CD4-positive, alpha-beta T cell treated with Interleukin-15 for 4 hours (primary cell): ENCODE data around the gene RXFP1.

Experiments used
- DNase-seq: peaks from one replicate; pipeline ENCODE4 v3.0.0-alpha.2; 2020; ENCODE audit warnings: low spot score

RXFP1 gene

GRCh38 chr4:158521484-158522088 is at the start of gene RXFP1:
Gene RXFP1, plus strand, starts transcription at chr4:158521882. Its CDS starts 95 bp downstream, at chr4:158521977.
- DNase-seq = no peak

DNA sequence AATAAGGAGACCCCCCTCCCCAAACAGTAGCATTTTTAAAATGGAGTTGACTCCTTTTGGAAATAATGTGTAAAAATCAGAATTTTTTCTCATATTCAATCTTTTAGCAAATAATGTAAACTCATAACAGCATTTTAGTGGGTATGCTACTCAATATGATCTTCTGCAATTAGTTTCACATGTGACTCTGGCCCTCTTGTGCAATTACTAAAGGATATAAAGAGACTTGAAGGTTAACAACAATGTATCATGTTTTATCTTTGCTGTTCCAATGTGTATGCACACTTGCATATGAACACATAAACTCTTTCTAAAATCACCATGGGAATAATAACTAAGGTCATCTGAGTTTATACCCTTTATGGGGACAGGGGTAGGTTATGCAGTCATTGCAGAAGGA is 39.9 kb upstream of the RXFP1 start:
- no peak for DNase-seq

DNA sequence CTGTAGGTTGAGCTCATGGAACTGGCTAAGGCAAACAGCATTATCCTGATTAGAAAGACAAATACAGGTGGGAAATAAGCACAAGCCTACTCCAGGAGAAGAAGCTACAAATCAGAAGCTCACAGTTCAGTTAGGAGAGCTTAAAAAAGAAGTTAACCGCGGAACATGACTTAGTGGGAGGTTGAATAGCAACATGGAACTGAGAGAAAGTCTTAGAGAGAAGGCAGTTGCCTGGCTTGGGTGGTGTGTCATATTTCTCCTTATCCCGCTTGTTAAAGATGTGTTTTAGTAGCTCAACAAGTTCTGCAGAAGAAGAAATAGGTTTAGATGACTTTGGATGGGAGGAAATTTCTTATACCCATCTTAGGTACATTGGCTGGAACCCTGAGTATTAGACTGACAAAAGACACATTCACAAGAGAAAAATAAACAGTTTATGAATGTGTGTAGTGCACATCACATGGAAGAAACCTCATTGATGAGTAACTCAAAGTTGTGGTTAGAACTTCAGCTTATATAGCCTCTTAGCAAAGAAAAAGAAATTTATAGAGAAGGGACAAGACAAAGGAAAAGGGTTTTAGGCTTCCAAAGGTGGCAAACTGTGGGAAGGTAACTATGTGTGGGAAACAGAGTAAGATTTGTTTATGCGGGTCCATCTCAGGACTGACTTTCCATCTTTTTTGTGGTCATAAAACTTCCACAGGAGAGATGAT is 37.4 kb upstream of the RXFP1 start:
- DNase-seq = no peak

DNA sequence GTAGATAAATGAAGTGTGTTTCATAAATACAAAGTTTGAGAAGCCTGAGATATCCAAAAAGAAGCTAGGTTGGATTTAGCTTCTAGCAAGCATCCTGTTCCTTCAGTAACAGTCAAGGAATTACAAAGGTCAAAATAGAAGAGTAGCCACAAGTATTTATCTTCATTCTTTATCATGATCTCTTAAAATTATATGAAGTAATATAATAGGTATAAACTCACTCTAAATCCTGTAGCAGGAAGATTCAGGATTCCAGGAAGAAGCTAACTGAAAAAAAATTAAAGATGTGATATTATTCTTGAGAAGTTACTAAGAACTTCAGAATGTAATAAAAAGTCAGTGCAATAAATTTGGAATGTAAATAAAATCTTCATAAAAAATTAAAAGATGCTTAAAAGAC is 31.1 kb upstream of the RXFP1 start:
- no peak for DNase-seq

DNA sequence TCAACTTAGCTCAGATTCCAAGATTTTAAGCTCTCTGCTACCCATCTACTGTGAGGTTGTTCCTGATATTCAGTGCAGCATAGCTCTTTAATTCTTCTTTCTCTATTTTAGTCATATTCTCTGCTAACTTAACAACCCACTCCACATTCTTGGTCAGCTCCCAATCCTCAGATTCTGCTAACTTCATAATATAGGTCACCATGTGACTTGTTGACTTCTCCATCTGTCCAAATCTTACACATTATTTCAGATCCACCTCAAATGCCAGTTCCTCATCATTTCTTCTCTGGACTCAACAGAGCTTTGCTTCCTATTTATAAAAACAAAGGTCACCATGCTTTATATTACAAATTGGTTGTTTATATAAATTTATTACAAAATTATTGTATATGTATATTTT is 29.3 kb upstream of the RXFP1 start:
- no peak for DNase-seq

DNA sequence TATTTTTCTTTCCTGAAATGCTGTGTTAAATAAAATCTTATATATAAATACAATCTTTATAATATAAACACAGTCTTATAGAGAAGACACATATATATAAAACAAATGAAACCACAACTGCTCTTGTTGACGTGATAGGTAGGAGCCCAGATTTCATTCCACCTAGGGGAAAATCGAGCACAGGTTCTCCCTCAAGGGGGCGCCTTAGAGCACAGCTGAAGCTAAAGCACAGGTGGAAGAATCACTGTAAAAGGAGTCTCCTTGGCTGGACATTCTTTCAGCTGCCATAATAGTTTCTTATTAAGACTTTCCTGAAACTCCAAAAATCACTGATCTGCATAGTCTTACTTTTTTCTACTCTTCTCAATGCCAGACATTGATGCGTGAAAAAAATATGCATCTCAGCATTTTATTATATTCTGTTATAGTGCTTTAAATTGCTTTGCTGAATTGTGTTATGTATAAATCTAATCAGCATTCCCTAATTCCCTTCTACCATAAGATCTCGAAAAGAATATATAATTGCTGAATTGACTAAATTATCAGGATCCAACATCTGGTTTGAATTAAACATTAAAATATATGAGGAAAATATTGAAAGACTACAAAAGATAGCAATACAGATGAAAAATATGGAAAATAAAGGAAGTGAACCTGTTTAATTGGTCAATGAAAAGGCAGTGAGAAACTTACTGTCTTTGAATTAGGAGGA is 25.5 kb upstream of the RXFP1 start:
- DNase-seq = peak; percentile 7

DNA sequence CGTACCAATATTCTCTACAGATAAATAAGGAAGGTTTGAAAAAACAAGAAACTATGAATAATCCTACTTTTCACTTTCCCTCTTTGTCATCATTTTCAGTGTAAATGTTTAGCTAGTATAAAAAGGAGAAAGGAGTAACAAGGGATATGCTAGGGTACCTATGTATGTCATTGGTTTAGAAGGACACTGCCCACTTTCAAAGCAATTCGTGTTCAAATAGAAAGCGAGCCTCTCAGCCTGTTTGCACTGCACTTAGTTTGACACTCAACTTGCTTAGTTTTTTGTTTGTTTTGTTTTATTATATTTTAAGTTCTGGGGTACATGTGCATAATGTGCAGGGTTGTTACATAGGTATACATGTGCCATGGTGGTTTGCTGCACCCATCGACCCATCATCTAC is 21.6 kb upstream of the RXFP1 start:
- no peak for DNase-seq

- DNase-seq = no peak
These were observed 8.4 kb upstream of the RXFP1 start for GRCh38 chr4:158513256-158513655.

DNA sequence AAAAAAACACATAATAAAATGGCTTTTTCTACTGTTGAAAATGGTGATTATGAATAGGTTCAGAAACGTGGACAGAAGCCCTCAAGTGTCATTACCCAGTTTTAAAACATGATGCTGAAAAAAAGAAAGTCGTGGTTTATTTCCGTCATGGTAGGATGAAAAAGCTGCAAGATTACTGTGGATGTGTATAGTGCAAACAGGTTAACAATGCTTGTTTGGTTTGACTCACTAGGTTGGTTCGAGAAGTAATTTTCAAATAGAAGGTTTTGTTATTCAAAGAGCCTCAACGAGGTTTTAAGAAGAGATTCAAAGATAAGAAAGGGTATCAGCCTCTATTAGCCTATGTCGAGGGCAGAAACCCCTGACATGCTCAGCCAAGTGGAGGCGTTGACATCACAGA is 2.5 kb upstream of the RXFP1 start:
- no peak for DNase-seq

DNA sequence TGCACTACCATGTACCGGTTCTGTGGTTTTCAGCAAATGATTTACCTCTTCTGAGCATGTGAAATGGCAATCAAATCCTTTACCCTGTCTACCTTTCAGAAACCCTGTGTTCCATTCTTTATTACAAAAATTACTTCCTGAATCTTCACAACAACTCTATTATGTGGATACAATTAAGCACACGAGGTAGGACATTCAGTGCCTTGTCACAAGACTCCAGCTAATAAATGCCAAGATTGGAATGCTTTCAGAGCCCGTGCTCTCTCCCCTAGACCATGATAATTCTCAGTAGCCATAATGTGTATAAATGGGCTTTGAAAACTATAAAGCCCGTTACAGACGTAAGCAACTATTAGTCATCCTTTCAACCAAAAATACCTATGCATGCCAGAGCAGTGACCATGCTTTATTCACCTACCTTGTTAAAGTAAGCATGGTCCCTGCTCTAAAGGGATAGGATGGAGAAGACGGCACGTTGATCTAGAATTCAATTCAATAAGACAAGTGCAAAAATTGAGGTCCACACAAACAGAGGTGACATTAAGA is 2.4 kb downstream of the RXFP1 start:
- DNase-seq = no peak

- no peak for DNase-seq
These were observed 5.8 kb downstream of the RXFP1 start for GRCh38 chr4:158527516-158527915.

DNA sequence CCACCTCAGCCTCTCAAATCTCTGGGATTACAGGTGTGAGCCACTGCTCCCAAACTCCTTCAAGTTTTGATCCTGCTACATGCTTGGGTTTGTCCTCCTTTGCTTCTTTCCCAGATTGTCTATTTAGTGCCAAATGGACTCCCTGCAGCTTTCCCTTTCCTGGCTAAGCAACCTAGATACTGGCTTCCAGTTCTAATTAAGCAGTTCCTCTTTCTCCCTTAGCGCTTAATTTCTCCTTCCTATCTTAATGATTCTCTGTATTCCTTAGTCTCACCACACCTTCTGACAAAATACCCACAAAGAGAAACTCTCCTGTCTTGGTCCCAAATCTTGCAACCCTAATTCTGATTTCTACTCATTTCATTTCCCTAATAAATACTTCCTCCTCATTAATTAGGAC is 7.8 kb downstream of the RXFP1 start:
- DNase-seq = no peak

DNA sequence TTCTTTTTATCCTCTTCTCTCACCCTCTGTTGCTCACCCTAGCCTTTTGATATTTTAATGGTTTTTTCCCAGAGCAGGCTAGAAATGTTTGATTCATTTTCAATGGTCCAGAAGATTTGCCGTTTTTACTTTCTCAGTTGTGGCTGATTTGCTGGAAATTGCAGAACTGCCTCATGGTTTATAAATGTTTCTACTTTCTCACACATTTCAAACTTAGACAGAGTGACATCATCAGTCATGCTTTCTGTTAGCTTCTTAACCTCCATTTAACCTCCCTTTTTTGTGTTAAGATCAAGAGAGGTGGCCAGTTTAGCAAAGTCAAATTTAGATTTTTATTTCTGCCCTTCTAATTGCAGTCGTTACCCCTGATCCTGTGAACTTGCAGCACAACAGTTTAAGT is 8.7 kb downstream of the RXFP1 start:
- no peak for DNase-seq

DNA sequence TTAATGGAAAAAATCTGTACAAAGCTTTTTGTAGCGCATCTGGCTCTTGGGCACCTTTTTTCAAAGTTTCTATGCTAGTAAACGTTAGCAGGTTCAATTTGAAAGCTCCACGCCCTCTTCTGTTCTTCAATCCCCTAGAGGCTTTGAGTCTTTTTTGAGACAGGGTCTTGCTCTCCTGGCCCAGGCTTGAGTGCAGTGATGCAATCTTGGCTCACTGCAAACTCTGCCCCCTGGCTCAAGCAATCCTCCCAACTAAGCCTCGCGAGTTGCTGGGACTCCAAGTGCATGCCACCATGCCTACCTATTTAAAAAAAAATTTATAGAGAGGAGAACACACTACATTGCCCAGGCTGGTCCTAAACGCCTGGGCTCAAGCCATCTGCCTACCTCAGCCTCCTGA is 9.2 kb downstream of the RXFP1 start:
- no peak for DNase-seq

GRCh38 chr4:158532556-158533231 is 11.0 kb downstream of the RXFP1 start:
- no peak for DNase-seq

- no peak for DNase-seq
These were observed 13.0 kb downstream of the RXFP1 start for GRCh38 chr4:158534727-158535126.

GRCh38 chr4:158535130-158535614 is 13.5 kb downstream of the RXFP1 start:
- DNase-seq = no peak

- no peak for DNase-seq
These were observed 15.2 kb downstream of the RXFP1 start for GRCh38 chr4:158536833-158537232.

GRCh38 chr4:158538176-158538575 is 16.5 kb downstream of the RXFP1 start:
- DNase-seq = no peak

- no peak for DNase-seq
These were observed 17.2 kb downstream of the RXFP1 start for GRCh38 chr4:158538911-158539310.

DNA sequence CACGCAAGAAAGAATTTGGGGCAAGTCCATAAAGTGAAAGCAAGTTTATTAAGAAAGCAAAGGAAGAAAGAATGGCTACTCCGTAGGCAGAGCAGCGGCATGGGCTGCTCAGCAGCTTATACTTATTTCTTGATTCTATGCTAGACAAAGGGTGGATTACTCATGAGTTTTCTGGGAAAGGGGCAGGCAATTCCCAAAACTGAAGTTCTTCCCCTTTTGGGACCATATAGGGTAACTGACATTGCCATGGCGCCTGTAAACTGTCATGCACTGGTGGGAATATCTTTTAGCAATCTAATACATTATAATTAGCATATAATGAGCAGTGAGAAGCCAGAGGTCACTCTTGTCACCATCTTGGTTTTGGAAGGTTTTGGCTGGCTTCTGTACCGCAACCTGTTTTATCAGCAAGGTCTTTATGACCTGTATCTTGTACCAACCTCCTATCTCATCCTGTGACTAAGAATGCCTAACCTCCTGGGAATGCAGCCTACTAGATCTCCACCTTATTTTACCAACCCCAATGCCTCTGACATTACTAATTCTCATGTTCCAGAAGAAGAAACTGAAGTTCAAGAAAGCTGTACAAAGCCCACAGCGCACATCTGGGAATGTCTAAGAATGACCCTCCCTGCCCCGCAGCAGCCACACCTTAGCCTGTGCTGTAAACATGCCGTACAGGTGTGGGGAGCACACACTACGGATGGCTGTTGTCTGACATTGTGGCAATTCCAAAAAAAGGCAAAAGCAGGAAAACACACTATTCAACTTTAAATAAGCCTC is 18.6 kb downstream of the RXFP1 start:
- no peak for DNase-seq

DNA sequence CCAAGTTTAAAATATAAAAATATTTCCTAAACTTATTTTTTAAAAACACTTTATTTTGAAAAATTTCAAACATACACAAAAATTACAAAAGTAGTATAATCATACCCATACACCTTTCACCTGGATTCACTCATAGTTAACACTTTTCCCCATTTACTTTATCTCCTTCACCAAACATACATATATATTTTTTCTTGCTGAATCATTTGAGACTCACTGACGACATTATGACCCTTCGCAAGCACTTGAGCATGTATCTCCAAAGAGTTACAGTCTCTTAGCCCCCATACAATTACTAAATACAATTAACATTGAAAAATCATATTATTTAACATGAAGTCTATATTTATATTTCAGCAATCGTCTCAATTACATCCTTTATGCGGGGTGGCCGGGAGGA is 19.8 kb downstream of the RXFP1 start:
- no peak for DNase-seq
